CD4-positive, alpha-beta T cell treated with Interleukin-6 for 4 hours (primary cell): ENCODE measurements around the gene PLXNA4.

ENCODE experiments used
- DNase-seq: peaks from one replicate; pipeline ENCODE4 v3.0.0-alpha.2; 2020; ENCODE audit warnings: mixed read lengths

PLXNA4 gene

GRCh38 chr7:132124575-132124974, 451.7 kb downstream of the PLXNA4 start:
- no peak for DNase-seq

- DNase-seq: no peak
These were observed 452.5 kb downstream of the PLXNA4 start for GRCh38 chr7:132123773-132124172.

- DNase-seq: no peak
These were observed 453.4 kb downstream of the PLXNA4 start for GRCh38 chr7:132122901-132123300.

- DNase-seq: no peak
These were observed 454.3 kb downstream of the PLXNA4 start for GRCh38 chr7:132121987-132122386.

- DNase-seq: no peak
These were observed 457.6 kb downstream of the PLXNA4 start for GRCh38 chr7:132118641-132119040.

- DNase-seq: no peak
These were observed 458.6 kb downstream of the PLXNA4 start for GRCh38 chr7:132117636-132118035.

- no peak for DNase-seq
These were observed 459.1 kb downstream of the PLXNA4 start for GRCh38 chr7:132117181-132117580.

GRCh38 chr7:132116369-132116768, 459.9 kb downstream of the PLXNA4 start:
- no peak for DNase-seq

GRCh38 chr7:132115758-132116157, 460.5 kb downstream of the PLXNA4 start:
- no peak for DNase-seq

GRCh38 chr7:132115028-132115427, 461.2 kb downstream of the PLXNA4 start:
- no peak for DNase-seq

- DNase-seq: no peak
These were observed 461.9 kb downstream of the PLXNA4 start for GRCh38 chr7:132114411-132114810.

GRCh38 chr7:132113536-132114371, 462.5 kb downstream of the PLXNA4 start:
- no peak for DNase-seq

GRCh38 chr7:132112657-132113056, 463.6 kb downstream of the PLXNA4 start:
- DNase-seq: no peak

- DNase-seq: no peak
These were observed 464.2 kb downstream of the PLXNA4 start for GRCh38 chr7:132112106-132112505.

GRCh38 chr7:132110692-132111091, 465.6 kb downstream of the PLXNA4 start:
- DNase-seq: no peak

- no peak for DNase-seq
These were observed 466.5 kb downstream of the PLXNA4 start for GRCh38 chr7:132109769-132110168.

GRCh38 chr7:132108563-132108962, 467.7 kb downstream of the PLXNA4 start:
- DNase-seq: no peak

- DNase-seq: no peak
These were observed 469.8 kb downstream of the PLXNA4 start for GRCh38 chr7:132106491-132106890.

- no peak for DNase-seq
These were observed 471.2 kb downstream of the PLXNA4 start for GRCh38 chr7:132105096-132105495.

GRCh38 chr7:132103718-132104117, 472.6 kb downstream of the PLXNA4 start:
- no peak for DNase-seq

- no peak for DNase-seq
These were observed 473.3 kb downstream of the PLXNA4 start for GRCh38 chr7:132102942-132103341.

GRCh38 chr7:132102391-132102790, 473.9 kb downstream of the PLXNA4 start:
- no peak for DNase-seq

GRCh38 chr7:132100981-132101380, 475.3 kb downstream of the PLXNA4 start:
- DNase-seq: no peak

- no peak for DNase-seq
These were observed 475.8 kb downstream of the PLXNA4 start for GRCh38 chr7:132100483-132100882.

GRCh38 chr7:132099163-132099562, 477.1 kb downstream of the PLXNA4 start:
- DNase-seq: no peak
